Karpas-422 (cell line): Measurements from ENCODE around the gene GAS7. TPM values are rescaled to one million over a fixed set of nuclear protein-coding genes. Genes with fewer than 3 reads are reported as not detected.

Experiments used
- DNase-seq: peaks from one replicate; pipeline ENCODE4 v3.0.0-alpha.2; 2015
- H2AFZ ChIP-seq: fragments of 200-600 bp; sonication (generic); 2 replicates; pipeline ENCODE4 v1.6.1; 2014; ENCODE audit warnings: antibody characterized with exemption, low read length, mixed read lengths
- H3K27ac ChIP-seq: fragments of 200-600 bp; sonication (generic); 2 replicates; pipeline ENCODE4 v1.5.1; 2014; ENCODE audit warnings: mild to moderate bottlenecking, low read length, moderate library complexity
- H3K27me3 ChIP-seq: fragments of 200-600 bp; sonication (generic); 2 replicates; pipeline ENCODE4 v1.6.1; 2014; ENCODE audit warnings: low read length, mixed read lengths
- H3K36me3 ChIP-seq: fragments of 200-600 bp; sonication (generic); 2 replicates; pipeline ENCODE4 v1.6.1; 2014; ENCODE audit warnings: low read length, mixed read lengths; ENCODE audit not compliant: insufficient read depth
- H3K4me1 ChIP-seq: fragments of 200-600 bp; sonication (generic); 2 replicates; pipeline ENCODE4 v1.6.1; 2014; ENCODE audit warnings: mild to moderate bottlenecking, low read length, mixed read lengths
- H3K4me2 ChIP-seq: fragments of 200-600 bp; sonication (generic); 2 replicates; pipeline ENCODE4 v1.6.1; 2014; ENCODE audit warnings: low read length, low read depth, mild to moderate bottlenecking; ENCODE audit not compliant: poor library complexity, severe bottlenecking
- H3K4me3 ChIP-seq: fragments of 200-600 bp; sonication (generic); 2 replicates; pipeline ENCODE4 v1.5.1; 2014; ENCODE audit warnings: mild to moderate bottlenecking, antibody characterized with exemption, low read length, mixed read lengths
- H3K79me2 ChIP-seq: fragments of 200-600 bp; sonication (generic); 2 replicates; pipeline ENCODE4 v1.6.1; 2014; ENCODE audit warnings: mild to moderate bottlenecking, low read length, mixed read lengths
- H3K9ac ChIP-seq: fragments of 200-600 bp; sonication (generic); 2 replicates; pipeline ENCODE4 v1.6.0; 2014; ENCODE audit warnings: low read length
- H3K9me2 ChIP-seq: fragments of 200-600 bp; sonication (generic), shearing (Covaris generic); replicated peaks from 2 replicates; pipeline ENCODE4 v1.6.0; 2014; ENCODE audit warnings: mild to moderate bottlenecking, low read length, moderate library complexity; ENCODE audit not compliant: insufficient read depth
- H3K9me3 ChIP-seq: fragments of 300-700, 200-600 bp; sonication (generic); 2 replicates; pipeline ENCODE4 v1.6.1; 2014; ENCODE audit warnings: low read length, mixed read lengths
- H4K20me1 ChIP-seq: fragments of 200-600 bp; sonication (generic); 2 replicates; pipeline ENCODE4 v1.6.1; 2014; ENCODE audit warnings: mild to moderate bottlenecking, antibody characterized with exemption, low read length, low read depth; ENCODE audit not compliant: insufficient read depth
- total RNA-seq: library from RNA; depleted of rRNA; stranded (reverse); fragments of >200 nt; shearing (Covaris generic); gene quantifications from 2 replicates; pipeline ENCODE4 v1.2.3, GENCODE V29; 2014; ENCODE audit warnings: low replicate concordance

GAS7 gene
- total RNA-seq, 1 experiment from 2014 or later = 79.9 TPM

DNA sequence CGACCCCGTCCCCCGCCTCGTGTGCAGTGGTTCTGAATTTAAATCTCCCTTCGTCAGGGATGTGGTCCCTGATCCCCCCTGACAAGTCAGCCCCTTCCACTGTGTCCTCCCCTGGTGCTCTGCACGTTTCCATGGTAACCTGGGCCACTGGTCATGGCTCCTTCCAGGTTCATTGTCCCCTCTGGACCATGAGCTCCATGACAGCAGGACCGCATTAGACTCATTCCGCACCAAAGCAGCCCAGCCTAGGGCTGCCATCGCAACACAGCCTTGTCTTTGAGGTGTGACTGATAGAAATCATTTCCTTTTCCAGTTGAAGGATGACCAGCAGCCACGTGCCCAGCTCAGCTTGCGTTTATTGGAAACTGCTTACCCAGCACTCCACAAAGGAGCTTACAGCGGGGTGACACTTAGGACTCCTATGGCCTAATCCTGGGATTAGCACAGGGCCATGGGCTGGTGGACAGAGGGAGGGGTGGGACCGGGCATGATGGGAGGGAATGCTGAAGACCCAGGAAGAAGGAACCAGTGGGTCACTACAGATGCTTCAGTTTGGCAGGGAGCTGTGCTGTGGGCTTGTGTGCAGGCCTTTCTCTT, 300.9 kb downstream of the GAS7 start:
- H3K4me3 ChIP-seq = no peak overlapping the region
- H3K27me3 ChIP-seq = no peaks in the 10 kb centered on the region

DNA sequence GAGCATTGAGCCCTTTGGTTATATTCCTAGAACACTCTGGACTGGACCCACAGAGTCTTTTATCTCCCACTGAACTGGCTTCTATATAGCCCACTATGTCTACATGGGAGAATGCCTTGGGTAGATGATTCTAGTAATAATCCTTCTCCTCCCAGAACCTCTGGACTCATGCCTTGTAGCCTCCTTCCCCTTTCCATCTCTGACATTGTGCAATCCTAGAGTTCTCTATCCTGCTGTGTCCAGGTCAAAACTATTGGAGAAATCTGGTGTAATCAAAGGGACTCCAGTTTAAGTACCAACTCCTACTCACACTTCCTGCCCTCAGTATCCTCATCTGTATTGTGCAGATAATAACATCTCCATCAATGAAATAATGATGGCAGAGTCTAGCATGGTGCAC, 302.5 kb downstream of the GAS7 start:
- H3K9me2 ChIP-seq = no peaks in the 10 kb centered on the region
- no peaks in the 10 kb centered on the region for H3K79me2 ChIP-seq
- H3K4me2 ChIP-seq = no peak overlapping the region
- no peaks in the 10 kb centered on the region for H3K36me3 ChIP-seq
- no peak for DNase-seq
- no peaks in the 10 kb centered on the region for H4K20me1 ChIP-seq
- no peak overlapping the region for H2AFZ ChIP-seq
- H3K9ac ChIP-seq = no peak overlapping the region
- H3K9me3 ChIP-seq = no peaks in the 10 kb centered on the region
- H3K4me1 ChIP-seq = 0 out of 2 replicates have a peak, but pooled peaks cover 4% of the 10 kb centered on the region
- H3K4me3 ChIP-seq = no peak overlapping the region
- H3K27me3 ChIP-seq = no peaks in the 10 kb centered on the region
- no peak overlapping the region for H3K27ac ChIP-seq

More for the DNA sequence above, 300.9 kb downstream of the GAS7 start:
- Histone ChIP-seq H3K36me3 (no peaks in the 10 kb centered on the region), H3K79me2 (no peaks in the 10 kb centered on the region), H3K9me3 (no peaks in the 10 kb centered on the region), H3K9ac (no peak overlapping the region), H3K9me2 (no peaks in the 10 kb centered on the region), H3K4me1 (0 out of 2 replicates have a peak, but pooled peaks cover 4% of the 10 kb centered on the region), H3K4me2 (no peak overlapping the region), H4K20me1 (no peaks in the 10 kb centered on the region), H2AFZ (no peak overlapping the region), H3K27ac (no peak overlapping the region)
- no peak for DNase-seq

- no peaks in the 10 kb centered on the region for H3K9me3 ChIP-seq
- 0 out of 2 replicates have a peak, but pooled peaks cover 4% of the 10 kb centered on the region for H3K4me1 ChIP-seq
- no peak overlapping the region for H3K27ac ChIP-seq
- no peak overlapping the region for H3K9ac ChIP-seq
- no peaks in the 10 kb centered on the region for H3K79me2 ChIP-seq
- no peak overlapping the region for H3K4me3 ChIP-seq
- H4K20me1 ChIP-seq = no peaks in the 10 kb centered on the region
- DNase-seq = no peak
- no peak overlapping the region for H3K4me2 ChIP-seq
- no peak overlapping the region for H2AFZ ChIP-seq
- no peaks in the 10 kb centered on the region for H3K27me3 ChIP-seq
- H3K36me3 ChIP-seq = no peaks in the 10 kb centered on the region
- no peaks in the 10 kb centered on the region for H3K9me2 ChIP-seq
These were observed 304.2 kb downstream of the GAS7 start for GRCh38 chr17:9894231-9894630.

DNA sequence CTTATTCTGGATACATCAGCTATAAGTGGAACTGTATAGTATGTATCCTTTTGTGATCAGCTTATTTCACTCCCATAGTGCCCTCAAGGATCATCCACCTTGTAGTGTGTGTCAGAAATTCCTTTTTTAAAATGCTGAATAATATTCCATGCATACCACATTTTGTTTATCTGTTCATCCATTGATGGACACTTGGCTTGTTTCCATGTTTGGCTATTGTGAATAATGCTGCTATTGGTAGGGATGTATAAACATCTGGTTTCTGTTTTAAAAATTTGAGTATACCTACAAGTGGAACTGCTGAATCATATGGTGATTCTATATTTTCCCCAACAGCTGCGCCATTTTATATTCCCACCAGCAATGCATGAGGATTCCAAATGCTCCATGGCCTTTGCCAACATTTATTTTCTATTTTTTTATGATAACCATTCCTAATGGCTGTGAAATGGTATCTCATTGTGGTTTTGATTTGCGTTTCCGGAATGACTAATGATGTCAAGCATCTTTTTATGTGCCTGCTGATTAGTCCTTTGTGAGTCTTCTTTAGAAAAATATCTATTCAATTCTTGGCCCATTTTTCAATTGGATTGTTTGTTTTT, 304.9 kb downstream of the GAS7 start:
- Histone ChIP-seq H4K20me1 (no peaks in the 10 kb centered on the region), H3K4me1 (0 out of 2 replicates have a peak, but pooled peaks cover 4% of the 10 kb centered on the region), H3K79me2 (no peaks in the 10 kb centered on the region), H3K9ac (no peak overlapping the region), H3K9me2 (no peaks in the 10 kb centered on the region), H3K27ac (no peak overlapping the region), H3K9me3 (no peaks in the 10 kb centered on the region), H3K4me2 (no peak overlapping the region), H3K4me3 (no peak overlapping the region), H2AFZ (no peak overlapping the region), H3K36me3 (no peaks in the 10 kb centered on the region), H3K27me3 (no peaks in the 10 kb centered on the region)
- no peak for DNase-seq

DNA sequence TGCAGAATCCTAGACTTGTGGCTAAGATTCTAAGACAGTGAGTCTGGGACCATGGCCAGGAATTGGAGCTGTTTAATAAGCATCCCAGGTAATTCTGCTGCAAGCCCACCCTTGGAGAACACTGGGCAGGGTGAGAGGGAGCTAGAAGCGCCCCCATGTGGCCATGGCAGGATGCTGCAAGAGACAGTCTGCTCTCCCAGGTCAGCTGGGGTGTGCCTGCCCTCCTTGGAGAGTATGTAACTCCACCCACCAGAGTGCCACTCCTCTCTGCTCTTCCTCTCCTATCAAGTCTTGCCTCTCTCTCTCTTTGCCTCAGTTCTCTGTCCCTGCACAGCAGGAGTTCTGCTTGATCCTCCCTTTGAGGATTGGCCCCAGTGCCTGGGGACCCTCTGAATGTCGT, 308.3 kb downstream of the GAS7 start:
- no peaks in the 10 kb centered on the region for H3K79me2 ChIP-seq
- no peak overlapping the region for H2AFZ ChIP-seq
- H3K9me3 ChIP-seq = no peaks in the 10 kb centered on the region
- no peak overlapping the region for H3K4me2 ChIP-seq
- H3K4me1 ChIP-seq = 0 out of 2 replicates have a peak, but pooled peaks cover 4% of the 10 kb centered on the region
- H3K9me2 ChIP-seq = no peaks in the 10 kb centered on the region
- H3K36me3 ChIP-seq = no peaks in the 10 kb centered on the region
- H3K9ac ChIP-seq = no peak overlapping the region
- DNase-seq = peak; percentile 89
- H4K20me1 ChIP-seq = no peaks in the 10 kb centered on the region
- no peak overlapping the region for H3K27ac ChIP-seq
- no peak overlapping the region for H3K4me3 ChIP-seq
- no peaks in the 10 kb centered on the region for H3K27me3 ChIP-seq

- no peak overlapping the region for H3K9ac ChIP-seq
- H3K36me3 ChIP-seq = no peaks in the 10 kb centered on the region
- H3K27me3 ChIP-seq = no peaks in the 10 kb centered on the region
- H3K4me2 ChIP-seq = no peak overlapping the region
- H3K79me2 ChIP-seq = no peaks in the 10 kb centered on the region
- no peak for DNase-seq
- no peaks in the 10 kb centered on the region for H3K4me1 ChIP-seq
- H2AFZ ChIP-seq = no peak overlapping the region
- H3K9me2 ChIP-seq = no peaks in the 10 kb centered on the region
- no peaks in the 10 kb centered on the region for H4K20me1 ChIP-seq
- H3K4me3 ChIP-seq = no peak overlapping the region
- H3K27ac ChIP-seq = no peak overlapping the region
- peaks cover 7% of the 10 kb centered on the region for H3K9me3 ChIP-seq
These were observed 310.9 kb downstream of the GAS7 start for GRCh38 chr17:9887508-9887907.

GRCh38 chr17:9886141-9886930, 312.1 kb downstream of the GAS7 start:
- Histone ChIP-seq H3K9ac (no peak overlapping the region), H3K4me2 (no peak overlapping the region), H3K27me3 (0 out of 2 replicates have a peak, but pooled peaks cover 3% of the 10 kb centered on the region), H3K27ac (no peak overlapping the region), H3K9me3 (peaks cover 7% of the 10 kb centered on the region), H4K20me1 (no peaks in the 10 kb centered on the region), H3K4me3 (no peak overlapping the region), H3K79me2 (no peaks in the 10 kb centered on the region), H3K9me2 (no peaks in the 10 kb centered on the region), H2AFZ (no peak overlapping the region), H3K4me1 (no peaks in the 10 kb centered on the region), H3K36me3 (no peaks in the 10 kb centered on the region)
- DNase-seq = no peak

GRCh38 chr17:9883451-9883850, 315.0 kb downstream of the GAS7 start:
- DNase-seq = no peak
- no peak overlapping the region for H2AFZ ChIP-seq
- no peaks in the 10 kb centered on the region for H3K36me3 ChIP-seq
- H3K27ac ChIP-seq = no peak overlapping the region
- H3K4me3 ChIP-seq = no peak overlapping the region
- no peaks in the 10 kb centered on the region for H3K4me1 ChIP-seq
- peaks cover 7% of the 10 kb centered on the region for H3K9me3 ChIP-seq
- H3K4me2 ChIP-seq = no peak overlapping the region
- H3K27me3 ChIP-seq = 0 out of 2 replicates have a peak, but pooled peaks cover 3% of the 10 kb centered on the region
- no peaks in the 10 kb centered on the region for H3K9me2 ChIP-seq
- no peak overlapping the region for H3K9ac ChIP-seq
- no peaks in the 10 kb centered on the region for H3K79me2 ChIP-seq
- H4K20me1 ChIP-seq = no peaks in the 10 kb centered on the region
